HG03280 (cell line): ENCODE results near the gene ABCB6.
A peak's percentile ranks its signal among the peaks of the same experiment; 100 is the strongest.
"Not testable (repeated sequence)": the region's sequence is repeated elsewhere in the genome, so short reads cannot be mapped to it uniquely, and the experiment has no call there.

Experiments
- ATAC-seq: cut with Tn5 transposase; IDR thresholded peaks from one replicate; pipeline ENCODE4 v1.9.1; 2021; ENCODE audit warnings: mild to moderate bottlenecking, moderate library complexity; ENCODE audit not compliant: unreplicated experiment

Gene ABCB6

GRCh38 chr2:219214141-219214540 is 4.6 kb downstream of the ABCB6 start:
- ATAC-seq, result no peak

- no peak for ATAC-seq
Observed at GRCh38 chr2:219213486-219214071, 5.2 kb downstream of the ABCB6 start.

DNA sequence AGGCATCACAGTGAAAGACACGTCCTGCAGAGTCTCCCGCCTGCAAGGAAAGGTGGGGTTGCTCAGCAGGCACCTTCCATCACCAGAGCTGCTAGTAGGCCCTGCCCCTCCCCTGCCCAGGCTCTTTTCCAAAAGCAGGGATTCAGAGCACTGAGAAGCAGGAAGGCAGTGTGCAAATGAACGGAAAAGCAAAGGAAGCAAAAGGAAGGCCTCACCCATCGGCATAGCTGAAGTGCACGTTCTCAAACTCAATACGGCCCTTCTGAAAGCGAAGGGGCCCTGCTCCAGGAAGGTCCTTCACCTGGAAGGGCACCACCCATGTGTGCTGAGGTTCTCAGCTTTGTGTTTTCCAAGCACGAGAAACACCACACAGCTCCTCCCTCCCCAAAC is 5.7 kb downstream of the ABCB6 start:
- no peak for ATAC-seq

GRCh38 chr2:219210886-219211362 is 7.8 kb downstream of the ABCB6 start:
- no peak for ATAC-seq

DNA sequence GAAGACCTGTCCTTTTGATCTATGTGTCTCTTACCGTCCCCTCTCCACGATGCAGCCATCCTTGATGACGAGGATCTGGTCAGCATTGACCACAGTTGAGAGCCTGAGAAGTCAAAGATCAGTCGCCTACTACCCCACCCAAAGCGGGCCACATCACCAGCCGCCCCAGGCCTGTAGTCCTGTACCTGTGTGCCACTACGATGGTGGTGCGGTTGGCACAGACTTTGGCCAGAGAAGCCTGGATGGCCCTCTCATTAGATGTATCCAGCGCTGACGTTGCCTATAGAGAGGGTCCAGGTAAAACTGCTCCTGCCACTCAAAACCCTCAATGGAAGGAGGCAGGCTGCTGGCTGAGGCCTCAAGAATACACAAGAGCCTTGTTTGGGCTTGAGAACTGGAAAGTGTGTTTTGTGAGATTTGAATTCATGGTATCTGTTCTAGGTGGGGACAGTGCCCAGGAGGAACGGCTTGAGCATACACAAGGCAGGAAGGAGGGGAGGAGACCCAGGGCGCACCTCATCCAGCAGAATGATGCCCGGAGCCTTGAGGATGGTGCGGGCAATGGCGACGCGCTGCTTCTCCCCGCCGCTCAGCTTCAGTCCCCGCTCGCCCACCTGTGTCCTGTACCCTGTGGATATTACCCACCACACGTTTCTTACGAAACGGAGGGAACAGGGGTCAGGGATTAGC is 8.4 kb downstream of the ABCB6 start:
- no peak for ATAC-seq

DNA sequence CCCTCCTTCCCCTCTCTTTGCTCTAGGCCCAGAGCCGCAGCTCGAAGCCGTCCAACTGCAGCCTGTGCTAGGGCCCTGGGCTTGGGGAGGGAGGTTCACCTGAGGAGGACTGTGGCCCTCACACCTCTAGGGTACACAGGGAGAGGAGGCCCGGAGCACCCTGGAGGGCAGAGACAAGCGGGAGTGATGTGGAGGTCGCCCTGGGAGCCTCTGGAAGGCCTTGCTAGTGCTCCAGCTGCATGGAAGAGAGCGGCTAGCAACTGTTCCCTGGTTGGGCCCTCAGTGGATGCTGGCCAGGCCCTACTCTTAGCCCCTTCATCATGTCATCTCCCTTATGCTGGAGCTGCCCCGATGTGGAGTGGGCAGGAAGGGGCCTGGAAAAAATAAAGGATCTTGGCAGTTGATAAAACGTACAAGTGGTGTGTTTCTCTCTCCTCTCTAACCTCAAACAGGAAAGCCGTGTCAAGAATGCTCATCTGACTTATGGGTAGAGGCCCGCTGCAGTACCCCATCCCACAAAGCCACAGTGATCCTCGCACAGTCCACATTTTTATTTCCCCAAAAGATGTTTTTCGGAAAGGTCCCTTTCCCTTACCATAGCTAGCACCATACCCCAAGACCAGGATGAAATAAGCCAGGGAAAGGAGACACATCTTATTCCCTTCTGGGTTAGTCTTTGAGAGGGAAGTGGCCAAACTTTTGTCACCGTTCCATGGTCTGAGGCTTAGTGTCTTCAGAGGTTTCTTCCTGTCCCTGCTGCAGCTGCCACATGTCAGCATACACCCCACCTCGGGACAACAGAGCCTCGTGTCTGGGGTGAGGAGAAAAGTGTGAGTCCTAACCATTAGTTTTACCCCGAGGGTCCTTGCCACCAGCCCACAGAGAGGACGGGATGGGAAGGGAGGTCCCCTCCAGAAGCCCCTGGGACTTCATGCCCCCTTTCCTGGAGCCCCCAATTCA is 9.2 kb downstream of the ABCB6 start:
- no peak for ATAC-seq

DNA sequence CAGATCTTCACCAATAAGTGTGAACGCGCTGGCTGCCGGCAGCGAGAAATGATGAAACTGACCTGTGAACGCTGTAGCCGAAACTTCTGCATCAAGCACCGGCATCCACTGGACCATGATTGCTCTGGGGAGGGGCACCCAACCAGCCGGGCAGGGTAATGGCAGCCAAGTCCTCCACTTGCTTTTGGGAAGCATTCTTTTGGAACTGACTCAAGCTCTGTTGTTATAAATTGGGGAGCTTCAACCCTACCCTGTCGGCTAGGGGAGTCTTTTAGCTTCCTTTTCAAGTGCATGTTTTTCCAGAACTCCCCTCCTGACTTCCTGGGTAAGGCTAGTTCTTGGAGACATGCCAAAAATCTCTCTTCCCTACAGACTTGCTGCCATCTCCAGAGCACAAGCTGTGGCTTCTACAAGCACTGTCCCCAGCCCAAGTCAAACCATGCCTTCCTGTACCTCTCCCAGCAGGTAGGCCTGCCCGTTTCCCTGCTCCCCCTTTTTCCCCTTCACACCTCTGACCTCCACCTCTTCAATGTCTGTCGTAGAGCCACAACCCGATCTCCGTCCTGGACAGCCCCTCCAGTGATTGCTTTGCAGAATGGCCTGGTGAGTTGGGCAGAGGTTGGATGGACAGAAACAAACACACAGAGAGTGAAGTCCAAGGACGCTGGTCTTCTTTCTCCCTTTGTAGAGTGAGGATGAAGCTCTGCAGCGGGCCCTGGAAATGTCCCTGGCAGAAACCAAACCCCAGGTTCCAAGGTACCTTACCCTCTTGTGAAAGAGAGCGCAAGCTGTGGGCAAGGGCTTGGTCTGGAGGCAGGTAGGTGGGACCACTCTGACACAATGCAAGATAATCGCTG is 10.6 kb downstream of the ABCB6 start:
- no peak for ATAC-seq

- ATAC-seq, result no peak
Observed at GRCh38 chr2:219207134-219207883, 11.4 kb downstream of the ABCB6 start.

DNA sequence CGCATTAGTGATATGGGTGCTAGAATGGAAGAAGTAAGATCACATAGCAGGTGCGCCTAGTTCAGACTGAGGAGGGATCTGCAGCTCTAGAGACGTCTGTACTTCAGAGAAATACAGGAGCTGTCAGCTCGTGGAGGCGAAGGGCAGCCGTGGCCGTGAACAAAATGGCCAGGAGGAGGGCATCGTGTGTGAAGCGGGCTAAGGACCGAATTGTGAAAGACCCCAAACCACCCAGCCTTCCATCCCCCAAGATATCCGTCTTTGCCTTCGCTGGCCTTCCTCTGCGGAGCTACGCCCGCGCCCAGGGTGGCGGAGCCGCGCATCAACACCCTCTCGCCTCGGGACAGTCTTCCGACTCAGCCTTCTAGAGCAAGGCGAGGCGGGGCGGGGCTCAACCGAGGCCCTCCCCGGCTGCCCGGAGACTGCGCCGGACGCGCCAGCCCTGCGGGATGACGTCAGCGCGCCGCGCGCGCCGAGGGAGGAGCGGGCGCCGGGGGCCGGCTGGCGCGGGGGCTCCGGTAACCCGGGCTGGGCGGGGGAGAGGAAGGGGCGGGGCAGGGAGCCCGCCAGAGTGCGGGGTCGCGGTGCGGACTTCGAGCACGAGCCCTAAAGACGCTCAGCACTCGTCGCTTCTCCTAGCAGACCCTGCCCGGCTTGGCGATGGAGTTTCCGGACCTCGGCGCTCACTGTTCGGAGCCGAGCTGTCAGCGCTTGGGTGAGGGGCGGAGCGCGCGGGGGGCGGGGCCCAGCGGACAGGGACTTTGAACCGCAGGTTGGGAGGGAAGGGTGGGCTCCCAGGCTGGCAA is 12.2 kb downstream of the ABCB6 start, which contains the start of gene ZFAND2B:
Gene ZFAND2B (plus strand): TSS at position 455 of the 806 bp plus-strand sequence. CDS start 206 bp downstream, at position 661.
- peak; percentile 98 for ATAC-seq

DNA sequence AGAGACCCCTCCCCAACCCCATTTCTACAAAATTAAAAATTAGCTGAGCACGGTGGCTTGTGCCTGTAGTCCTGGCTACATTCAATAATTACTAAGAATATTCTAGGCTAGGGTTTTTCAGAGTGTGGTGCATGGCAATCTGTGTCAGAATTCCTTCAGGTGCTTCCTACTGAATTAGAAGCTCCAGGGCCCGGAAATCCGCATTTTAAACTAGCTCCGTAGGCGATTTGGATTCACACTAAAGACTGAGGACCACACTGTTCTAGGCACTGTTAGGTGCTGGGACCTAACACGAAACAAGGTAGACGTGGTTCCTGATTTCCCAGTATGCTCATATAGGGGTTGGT is 12.8 kb downstream of the ABCB6 start:
- ATAC-seq, result no peak

- ATAC-seq, result no peak
Observed at GRCh38 chr2:219205165-219205538, 13.6 kb downstream of the ABCB6 start.

- no peak for ATAC-seq
Observed at GRCh38 chr2:219204425-219205164, 14.2 kb downstream of the ABCB6 start.

DNA sequence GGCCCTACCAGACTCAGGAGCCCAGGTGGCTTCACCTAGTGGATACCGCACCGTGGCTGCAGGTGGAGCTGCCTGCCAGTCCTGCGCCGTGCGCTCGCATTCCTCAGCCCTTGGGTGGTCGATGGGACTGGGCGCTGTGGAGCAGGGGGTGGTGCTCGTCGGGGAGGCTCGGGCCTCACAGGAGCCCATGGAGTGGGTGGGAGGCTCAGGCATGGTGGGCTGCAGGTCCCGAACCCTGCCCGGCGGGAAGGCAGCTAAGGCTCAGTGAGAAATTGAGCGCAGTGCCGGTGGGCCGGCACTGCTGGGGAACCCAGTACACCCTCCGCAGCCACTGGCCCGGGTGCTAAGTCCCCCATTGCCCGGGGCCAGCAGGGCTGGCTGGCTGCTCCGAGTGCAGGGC is 17.4 kb downstream of the ABCB6 start:
- ATAC-seq, result not testable (repeated sequence)

DNA sequence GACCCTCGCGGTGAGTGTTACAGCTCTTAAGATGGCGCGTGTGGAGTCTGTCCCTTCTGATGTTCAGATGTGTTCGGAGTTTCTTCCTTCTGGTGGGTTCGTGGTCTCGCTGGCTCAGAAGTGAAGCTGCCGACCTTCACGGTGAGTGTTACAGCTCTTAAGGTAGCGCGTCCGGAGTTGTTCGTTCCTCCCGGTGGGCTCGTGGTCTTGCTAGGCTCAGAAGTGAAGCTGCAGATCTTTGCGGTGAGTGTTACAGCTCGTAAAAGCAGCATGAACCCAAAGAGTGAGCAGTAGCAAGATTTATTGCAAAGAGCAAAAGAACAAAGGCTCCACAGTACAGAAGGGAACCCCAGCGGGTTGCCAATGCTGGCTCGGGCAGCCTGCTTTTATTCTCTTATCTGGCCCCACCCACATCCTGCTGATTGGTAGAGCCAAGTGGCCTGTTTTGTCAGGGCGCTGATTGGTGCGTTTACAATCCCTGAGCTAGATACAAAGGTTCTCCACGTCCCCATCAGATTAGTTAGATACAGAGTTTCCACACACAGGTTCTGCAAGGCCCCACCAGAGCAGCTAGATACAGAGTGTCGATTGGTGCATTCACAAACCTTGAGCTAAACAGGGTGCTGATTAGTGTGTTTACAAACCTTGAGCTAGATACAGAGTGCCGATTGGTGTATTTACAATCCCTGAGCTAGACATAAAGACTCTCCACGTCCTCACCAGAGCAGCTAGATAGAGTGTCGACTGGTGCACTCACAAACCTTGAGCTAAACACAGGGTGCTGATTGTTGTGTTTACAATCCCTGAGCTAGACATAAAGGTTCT is 18.0 kb downstream of the ABCB6 start:
- ATAC-seq, result not testable (repeated sequence)

GRCh38 chr2:219199470-219200211 is 19.1 kb downstream of the ABCB6 start:
- ATAC-seq, result no peak

- ATAC-seq, result no peak
Observed at GRCh38 chr2:219198974-219199373, 19.8 kb downstream of the ABCB6 start.

DNA sequence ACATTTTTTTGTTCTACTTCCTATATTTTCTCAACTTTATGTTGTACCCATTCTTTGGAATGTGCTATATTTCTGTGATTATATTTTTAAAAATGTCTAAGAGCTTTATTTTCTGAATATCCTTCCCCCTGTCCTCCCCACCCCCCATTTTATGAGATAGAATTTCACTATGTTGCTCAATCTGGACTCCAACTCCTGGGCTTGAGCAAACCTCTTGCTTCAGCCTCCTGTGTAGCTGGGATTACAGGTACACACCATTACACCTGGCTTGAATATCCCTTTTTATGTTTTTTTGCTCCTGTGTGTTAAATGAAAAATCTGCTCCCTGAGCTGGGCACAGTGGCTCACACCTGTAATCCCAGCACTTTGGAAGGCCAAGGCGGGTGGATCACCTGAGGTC is 21.4 kb downstream of the ABCB6 start:
- no peak for ATAC-seq
